OCI-LY3 (cell line): ENCODE data around the gene RNF44.

Experiments used
- CTCF ChIP-seq: fragments of 200-600, 300-600 bp; sonication (generic); IDR thresholded peaks from 2 replicates; pipeline ENCODE4 v1.5.1; 2014; ENCODE audit warnings: antibody characterized with exemption, low read length, low read depth
- EZH2phosphoT487 ChIP-seq: fragments of 200-600 bp; shearing (Covaris generic); IDR thresholded peaks from 2 replicates; pipeline ENCODE4 v1.6.1; 2018; ENCODE audit warnings: antibody characterized with exemption, mixed run types, low read depth

- TF ChIP-seq CTCF (no peak), EZH2phosphoT487 (no peak)
Observed at GRCh38 chr5:176514244-176514950, 22.8 kb downstream of the RNF44 start.
